Measurements from ENCODE around the gene S100A7.

GRCh38 chr1:153460551-153460950, at the start of gene S100A7:
- TF ChIP-seq CTCF (IDR thresholded peaks at IDR 0.05): no peak
- no peak for TF ChIP-seq EZH2 (IDR thresholded peaks at IDR 0.05)
- TF ChIP-seq EZH2phosphoT487 (IDR thresholded peaks at IDR 0.05): no peak

Measured in neural progenitor cell (in vitro differentiated cells).